ENCODE measurements around the gene TLCD5. TPM values are rescaled to one million over a fixed set of nuclear protein-coding genes. Genes with fewer than 3 reads are reported as not detected.

The TLCD5 gene
- polyA plus RNA-seq, 4 donors = 0.54 to 4.4 (median 1.7) TPM; not detected in 1

- Histone ChIP-seq H3K36me3 (ENCODE audit: control insufficient read depth in 3 of 3, insufficient read depth in 2 of 3, low read depth in 1 of 3, low read length in 3 of 3) (no peaks in the 10 kb centered on the region), H3K4me1 (ENCODE audit: control insufficient read depth in 3 of 3, insufficient read depth in 2 of 3, low read depth in 1 of 3, low read length in 2 of 3) (peaks cover 0 to 14% (median 4%) of the 10 kb centered on the region in 3 donors), H3K4me3 (ENCODE audit: low read depth in 1 of 3, low read length in 3 of 3) (no peak overlapping the region), H3K27me3 (ENCODE audit: control insufficient read depth in 3 of 3, insufficient read depth in 3 of 3, low read length in 3 of 3) (no peaks in the 10 kb centered on the region), H3K27ac (ENCODE audit: low read depth in 1 of 3, low read length in 2 of 3) (no peak overlapping the region), H3K9me3 (ENCODE audit: control insufficient read depth in 2 of 2, insufficient read depth in 1 of 2, low read depth in 1 of 2, low read length in 1 of 2) (no peaks in the 10 kb centered on the region)
- WGBS, 3 donors = 23 to 52% (median 31%) methylated on average over 6 of the region's 6 CpGs
- DNase-seq = peak; percentile 40 to 44
- no peak for FAIRE-seq
These were observed 22.9 kb upstream of the TLCD5 start for GRCh38 chr11:120302001-120302805.

DNA sequence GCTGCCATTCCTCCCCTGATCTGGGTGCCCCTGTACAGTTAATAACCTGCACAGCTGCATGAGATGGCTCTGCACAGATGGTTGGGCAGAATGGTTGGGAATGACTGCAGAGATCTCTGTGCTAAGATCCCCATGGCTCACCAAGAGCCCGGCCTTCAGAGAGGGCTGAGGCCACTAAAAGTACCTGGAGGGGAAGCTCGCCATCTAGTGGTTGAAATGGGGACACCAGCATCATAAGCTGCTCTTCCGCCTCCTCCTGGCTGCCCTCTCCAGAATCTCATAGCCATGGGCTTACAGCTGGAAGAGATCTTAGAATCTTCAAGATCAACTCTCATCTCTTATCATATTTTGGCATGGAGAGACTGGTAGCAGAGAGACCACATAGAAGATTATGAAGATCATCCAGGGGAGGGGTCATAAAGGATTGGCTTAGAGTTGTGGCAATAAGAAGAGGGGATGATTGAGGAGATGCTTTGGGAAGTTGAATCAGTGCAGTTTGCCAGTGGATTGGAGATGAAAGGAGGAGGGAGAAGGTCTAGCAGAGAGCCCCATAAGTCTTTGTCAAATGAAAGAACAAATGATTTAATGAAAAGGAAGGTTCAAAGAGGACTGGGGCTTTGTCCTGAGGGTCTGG, 22.0 kb upstream of the TLCD5 start:
- H3K36me3 ChIP-seq (ENCODE audit: control insufficient read depth in 3 of 3, insufficient read depth in 2 of 3, low read depth in 1 of 3, low read length in 3 of 3) = no peaks in the 10 kb centered on the region
- 14 to 22% (median 16%) methylated on average over 3 of the region's 3 CpGs for WGBS, 3 donors
- no peaks in the 10 kb centered on the region for H3K27me3 ChIP-seq (ENCODE audit: control insufficient read depth in 3 of 3, insufficient read depth in 3 of 3, low read length in 3 of 3)
- FAIRE-seq (no peak), DNase-seq (peak; percentile 71 to 85)
- no peak overlapping the region for H3K4me3 ChIP-seq (ENCODE audit: low read depth in 1 of 3, low read length in 3 of 3)
- H3K9me3 ChIP-seq (ENCODE audit: control insufficient read depth in 2 of 2, insufficient read depth in 1 of 2, low read depth in 1 of 2, low read length in 1 of 2) = no peaks in the 10 kb centered on the region
- peaks cover 0 to 14% (median 4%) of the 10 kb centered on the region in 3 donors for H3K4me1 ChIP-seq (ENCODE audit: control insufficient read depth in 3 of 3, insufficient read depth in 2 of 3, low read depth in 1 of 3, low read length in 2 of 3)
- H3K27ac ChIP-seq (ENCODE audit: low read depth in 1 of 3, low read length in 2 of 3) = no peak overlapping the region

DNA sequence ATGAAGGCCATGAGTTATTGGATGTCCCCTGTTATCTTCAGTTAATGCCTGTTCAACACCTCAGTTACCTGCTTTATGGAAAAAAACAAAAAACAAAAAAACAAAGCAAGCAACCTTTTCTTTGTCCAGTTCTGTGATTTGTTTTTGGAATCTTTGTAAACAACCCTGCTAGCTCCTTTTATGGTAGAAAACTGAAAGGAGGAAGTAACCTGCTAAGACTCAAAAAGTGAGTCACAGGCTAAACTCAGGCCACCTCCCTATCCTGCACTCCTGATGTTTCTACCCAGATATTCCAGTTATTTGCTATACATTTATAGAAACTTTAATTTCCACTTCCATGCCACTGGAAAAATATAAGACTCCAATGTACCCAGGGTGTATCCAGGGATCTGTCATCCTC, 20.6 kb upstream of the TLCD5 start:
- no peak overlapping the region for H3K27ac ChIP-seq (ENCODE audit: low read depth in 1 of 3, low read length in 2 of 3)
- FAIRE-seq (no peak), DNase-seq (peak in 1 of 2 donors; percentile 74)

DNA sequence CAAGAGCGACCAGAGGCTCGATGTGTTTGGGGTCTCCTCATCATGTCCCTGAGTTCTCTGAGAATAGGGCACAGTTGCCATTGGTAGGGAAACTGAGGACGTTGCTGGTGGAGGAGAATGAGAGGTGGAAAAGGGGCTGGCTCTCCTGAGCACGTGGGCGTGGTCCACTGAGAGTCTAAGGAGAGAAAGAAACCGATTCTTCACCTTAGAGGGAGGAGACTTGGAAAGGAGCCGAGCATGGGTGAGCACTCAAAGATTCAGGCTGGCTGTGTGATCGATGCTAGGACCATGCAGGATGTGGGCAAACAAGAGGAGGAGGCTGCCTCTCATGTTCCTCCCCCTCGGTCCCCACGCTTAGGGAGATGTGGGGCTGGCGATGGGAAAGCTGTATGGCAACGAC, 19.8 kb upstream of the TLCD5 start:
- DNase-seq = peak in 1 of 2 donors; percentile 77
- Histone ChIP-seq H3K36me3 (ENCODE audit: control insufficient read depth in 3 of 3, insufficient read depth in 2 of 3, low read depth in 1 of 3, low read length in 3 of 3) (no peaks in the 10 kb centered on the region), H3K27ac (ENCODE audit: low read depth in 1 of 3, low read length in 2 of 3) (peak overlapping the region in 1 of 3 donors; percentile 18), H3K9me3 (ENCODE audit: control insufficient read depth in 2 of 2, insufficient read depth in 1 of 2, low read depth in 1 of 2, low read length in 1 of 2) (no peaks in the 10 kb centered on the region), H3K27me3 (ENCODE audit: control insufficient read depth in 3 of 3, insufficient read depth in 3 of 3, low read length in 3 of 3) (no peaks in the 10 kb centered on the region), H3K4me1 (ENCODE audit: control insufficient read depth in 3 of 3, insufficient read depth in 2 of 3, low read depth in 1 of 3, low read length in 2 of 3) (peaks cover 0 to 10% (median 4%) of the 10 kb centered on the region in 3 donors), H3K4me3 (ENCODE audit: low read depth in 1 of 3, low read length in 3 of 3) (no peak overlapping the region)
- no peak for FAIRE-seq
- WGBS, 3 donors = 54 to 71% (median 54%) methylated on average over 12 of the region's 12 CpGs

More for the DNA sequence above, 20.6 kb upstream of the TLCD5 start:
- Histone ChIP-seq H3K9me3 (ENCODE audit: control insufficient read depth in 2 of 2, insufficient read depth in 1 of 2, low read depth in 1 of 2, low read length in 1 of 2) (no peaks in the 10 kb centered on the region), H3K36me3 (ENCODE audit: control insufficient read depth in 3 of 3, insufficient read depth in 2 of 3, low read depth in 1 of 3, low read length in 3 of 3) (no peaks in the 10 kb centered on the region), H3K4me3 (ENCODE audit: low read depth in 1 of 3, low read length in 3 of 3) (no peak overlapping the region), H3K4me1 (ENCODE audit: control insufficient read depth in 3 of 3, insufficient read depth in 2 of 3, low read depth in 1 of 3, low read length in 2 of 3) (peaks cover 0 to 13% (median 4%) of the 10 kb centered on the region in 3 donors), H3K27me3 (ENCODE audit: control insufficient read depth in 3 of 3, insufficient read depth in 3 of 3, low read length in 3 of 3) (no peaks in the 10 kb centered on the region)

DNA sequence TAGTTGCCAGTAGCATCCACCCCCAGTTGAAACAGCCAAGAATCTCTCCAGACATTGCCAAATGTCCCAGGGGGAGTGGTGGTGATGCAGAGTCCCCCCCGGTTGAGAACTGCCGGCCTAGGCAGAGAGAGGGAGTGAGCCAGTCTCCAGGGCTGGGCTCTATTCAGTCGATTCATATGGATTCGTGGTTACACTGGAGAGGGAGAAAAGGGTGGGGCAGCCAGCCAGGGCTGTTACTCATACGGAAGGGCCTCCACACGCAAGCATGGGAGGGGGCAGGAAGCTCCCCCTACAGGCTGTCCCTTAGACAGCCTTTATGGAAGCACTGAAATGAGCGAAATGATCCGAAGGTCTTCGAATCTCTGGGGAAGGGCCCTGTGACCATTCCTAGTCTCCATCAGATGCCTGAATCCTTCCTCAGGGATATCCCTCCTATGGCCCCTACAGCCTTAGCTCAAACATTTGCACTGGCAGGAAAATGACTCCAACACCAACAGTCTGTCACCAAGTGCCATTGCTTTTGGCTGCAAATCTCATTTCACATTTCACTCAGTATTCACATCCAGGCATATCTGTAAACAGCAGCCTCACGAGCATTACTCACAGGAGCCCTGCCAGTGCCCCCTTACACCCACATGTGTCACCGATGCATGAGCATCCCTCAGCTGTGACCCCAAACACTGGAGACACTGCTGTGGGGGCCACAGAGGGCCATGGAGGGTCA, 18.4 kb upstream of the TLCD5 start:
- DNase-seq = peak in 1 of 2 donors; percentile 42
- peaks cover 4 to 23% (median 8%) of the 10 kb centered on the region in 3 donors for H3K4me1 ChIP-seq (ENCODE audit: control insufficient read depth in 3 of 3, insufficient read depth in 2 of 3, low read depth in 1 of 3, low read length in 2 of 3)
- H3K4me3 ChIP-seq (ENCODE audit: low read depth in 1 of 3, low read length in 3 of 3) = no peak overlapping the region
- H3K36me3 ChIP-seq (ENCODE audit: control insufficient read depth in 3 of 3, insufficient read depth in 2 of 3, low read depth in 1 of 3, low read length in 3 of 3) = no peaks in the 10 kb centered on the region
- no peaks in the 10 kb centered on the region for H3K9me3 ChIP-seq (ENCODE audit: control insufficient read depth in 2 of 2, insufficient read depth in 1 of 2, low read depth in 1 of 2, low read length in 1 of 2)
- H3K27ac ChIP-seq (ENCODE audit: low read depth in 1 of 3, low read length in 2 of 3) = no peak overlapping the region
- FAIRE-seq = no peak
- WGBS, 3 donors = 50 to 60% (median 52%) methylated on average over 11 of the region's 11 CpGs
- H3K27me3 ChIP-seq (ENCODE audit: control insufficient read depth in 3 of 3, insufficient read depth in 3 of 3, low read length in 3 of 3) = no peaks in the 10 kb centered on the region

DNA sequence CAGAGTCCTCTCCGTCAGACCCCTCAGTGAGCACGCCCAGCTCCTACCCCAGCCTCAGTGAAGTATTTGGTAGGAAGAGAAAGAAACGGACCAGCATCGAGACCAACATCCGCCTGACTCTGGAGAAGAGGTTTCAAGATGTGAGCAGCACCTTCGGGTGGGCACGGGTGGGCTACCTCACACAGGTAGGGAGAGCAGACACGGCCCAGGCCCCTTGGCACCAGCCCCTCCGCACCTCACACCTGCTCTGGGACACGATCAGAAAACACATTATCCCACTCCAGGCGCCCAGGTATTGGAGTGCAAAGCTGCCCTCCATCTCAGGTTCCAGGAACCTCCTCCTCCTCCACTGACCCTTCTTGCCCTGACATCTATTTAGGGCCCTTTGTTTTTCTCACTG, 17.6 kb upstream of the TLCD5 start:
- DNase-seq (no peak), FAIRE-seq (no peak)
- Histone ChIP-seq H3K4me1 (ENCODE audit: control insufficient read depth in 3 of 3, insufficient read depth in 2 of 3, low read depth in 1 of 3, low read length in 2 of 3) (peaks cover 4 to 19% (median 9%) of the 10 kb centered on the region in 3 donors), H3K36me3 (ENCODE audit: control insufficient read depth in 3 of 3, insufficient read depth in 2 of 3, low read depth in 1 of 3, low read length in 3 of 3) (no peaks in the 10 kb centered on the region), H3K9me3 (ENCODE audit: control insufficient read depth in 2 of 2, insufficient read depth in 1 of 2, low read depth in 1 of 2, low read length in 1 of 2) (no peaks in the 10 kb centered on the region), H3K27ac (ENCODE audit: low read depth in 1 of 3, low read length in 2 of 3) (no peak overlapping the region), H3K4me3 (ENCODE audit: low read depth in 1 of 3, low read length in 3 of 3) (no peak overlapping the region), H3K27me3 (ENCODE audit: control insufficient read depth in 3 of 3, insufficient read depth in 3 of 3, low read length in 3 of 3) (no peaks in the 10 kb centered on the region)
- WGBS, 3 donors = 89 to 94% (median 91%) methylated on average over 11 of the region's 11 CpGs

GRCh38 chr11:120308081-120308480, 17.0 kb upstream of the TLCD5 start:
- Histone ChIP-seq H3K27ac (ENCODE audit: low read depth in 1 of 3, low read length in 2 of 3) (no peak overlapping the region), H3K4me3 (ENCODE audit: low read depth in 1 of 3, low read length in 3 of 3) (no peak overlapping the region), H3K9me3 (ENCODE audit: control insufficient read depth in 2 of 2, insufficient read depth in 1 of 2, low read depth in 1 of 2, low read length in 1 of 2) (no peaks in the 10 kb centered on the region), H3K36me3 (ENCODE audit: control insufficient read depth in 3 of 3, insufficient read depth in 2 of 3, low read depth in 1 of 3, low read length in 3 of 3) (no peaks in the 10 kb centered on the region), H3K4me1 (ENCODE audit: control insufficient read depth in 3 of 3, insufficient read depth in 2 of 3, low read depth in 1 of 3, low read length in 2 of 3) (peaks cover 4 to 16% (median 9%) of the 10 kb centered on the region in 3 donors), H3K27me3 (ENCODE audit: control insufficient read depth in 3 of 3, insufficient read depth in 3 of 3, low read length in 3 of 3) (no peaks in the 10 kb centered on the region)
- FAIRE-seq = no peak
- DNase-seq = no peak
- 89 to 94% (median 91%) methylated on average over 7 of the region's 7 CpGs for WGBS, 3 donors

DNA sequence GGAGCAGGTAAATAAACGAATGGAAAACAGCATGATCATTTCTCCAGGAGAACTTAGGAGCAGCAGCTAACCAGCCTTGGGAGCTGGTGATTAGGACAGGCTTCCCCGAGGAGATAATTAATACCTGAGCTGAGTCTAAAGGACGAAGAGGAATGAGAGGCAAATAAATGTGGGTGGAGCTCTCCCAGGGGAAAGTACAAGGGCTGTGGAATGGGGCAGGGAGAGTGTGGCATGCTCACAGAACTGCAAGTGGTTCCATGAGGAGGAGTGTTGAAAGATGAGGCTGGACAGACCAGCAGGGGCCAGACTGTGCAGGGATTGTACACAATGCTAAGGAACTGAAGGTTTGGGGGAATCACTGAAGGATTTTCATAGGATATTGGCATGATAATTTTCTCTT, 14.2 kb upstream of the TLCD5 start:
- no peaks in the 10 kb centered on the region for H3K36me3 ChIP-seq (ENCODE audit: control insufficient read depth in 3 of 3, insufficient read depth in 2 of 3, low read depth in 1 of 3, low read length in 3 of 3)
- H3K9me3 ChIP-seq (ENCODE audit: control insufficient read depth in 2 of 2, insufficient read depth in 1 of 2, low read depth in 1 of 2, low read length in 1 of 2) = no peaks in the 10 kb centered on the region
- FAIRE-seq = no peak
- H3K27ac ChIP-seq (ENCODE audit: low read depth in 1 of 3, low read length in 2 of 3) = peak overlapping the region in 2 of 3 donors; percentile 3 to 33
- DNase-seq = peak; percentile 77 to 96
- H3K27me3 ChIP-seq (ENCODE audit: control insufficient read depth in 3 of 3, insufficient read depth in 3 of 3, low read length in 3 of 3) = no peaks in the 10 kb centered on the region
- peaks cover 2 to 23% (median 9%) of the 10 kb centered on the region in 3 donors for H3K4me1 ChIP-seq (ENCODE audit: control insufficient read depth in 3 of 3, insufficient read depth in 2 of 3, low read depth in 1 of 3, low read length in 2 of 3)
- WGBS, 3 donors = 14 to 54% (median 25%) methylated on average over 3 of the region's 3 CpGs
- no peak overlapping the region for H3K4me3 ChIP-seq (ENCODE audit: low read depth in 1 of 3, low read length in 3 of 3)

Data from small intestine (tissue), 7 donors.